Esophagus squamous epithelium (tissue), 5 donors: ENCODE results near the gene DLG3. TPM values are rescaled to one million over a fixed set of nuclear protein-coding genes. Genes with fewer than 3 reads are reported as not detected.

ENCODE experiments used
- DNase-seq: peaks from one replicate; lab custom pipeline; 2025; lab: John Stamatoyannopoulos, UW
- H3K27ac ChIP-seq, 4 donors: fragments of 200-600 bp; sonication (generic); one replicate each; pipeline ENCODE4 v1.5.1; 2016 to 2019; ENCODE audit warnings: mild to moderate bottlenecking in 1 of 4
- H3K27me3 ChIP-seq, 4 donors: fragments of 200-600 bp; sonication (generic); 1 replicate in 3 of 4; 2 replicates in 1 of 4; pipeline versions ENCODE4 v1.5.1 to v1.6.0; 2017 to 2021; ENCODE audit warnings: antibody characterized with exemption in 1 of 4
- H3K36me3 ChIP-seq, 3 donors: fragments of 200-600 bp; sonication (generic); one replicate each; pipeline ENCODE4 v1.5.1; 2016 to 2019
- H3K4me1 ChIP-seq, 3 donors: fragments of 200-600 bp; sonication (generic); one replicate each; pipeline ENCODE4 v1.5.1; 2017 to 2019
- H3K4me3 ChIP-seq, 4 donors: fragments of 200-600 bp; sonication (generic); 1 replicate in 3 of 4; 2 replicates in 1 of 4; pipeline ENCODE4 v1.5.1; 2016 to 2019; ENCODE audit warnings: mild to moderate bottlenecking in 2 of 4, moderate library complexity in 1 of 4
- H3K9me3 ChIP-seq, 3 donors: fragments of 200-600 bp; sonication (generic); one replicate each; pipeline ENCODE4 v1.5.1; 2016 to 2019
- CTCF ChIP-seq, 6 experiments: fragments of 450-650 bp in 4 of 6; fragments of 200-600 bp in 2 of 6; sonication (generic) in 2 of 6; IDR thresholded peaks; one replicate each; pipeline ENCODE4 v1.5.1; 2016 to 2019; ENCODE audit warnings: antibody characterized with exemption in 6 of 6, mild to moderate bottlenecking in 4 of 6, moderate library complexity in 4 of 6
- POLR2A ChIP-seq, 4 donors: fragments of 450-650 bp; IDR thresholded peaks; one replicate each; pipeline ENCODE4 v1.6.1; 2017; ENCODE audit warnings: antibody characterized with exemption in 4 of 4, mild to moderate bottlenecking in 4 of 4, moderate library complexity in 3 of 4
- WGBS, 2 donors: methylation state at CpG; one replicate each; pipeline ENCODE4 v1.1.5; 2018; 5-methylcytosine and 5-hydroxymethylcytosine counted together
- intact Hi-C: fragments of 100-400 bp; cut with DNase I; formaldehyde crosslinking; loops from one replicate; pipeline ENCODE4 v1.15.0; 2022
- total RNA-seq, 4 donors: library from RNA; depleted of rRNA; stranded (reverse); fragments of >200 nt; gene quantifications; one replicate each; pipeline ENCODE4 v1.1.0, GENCODE V29; 2016
- donor health status: DM: yes; HTN: yes; CAD: no.

Gene DLG3
- total RNA-seq, 4 donors from 2014 or later = 20.8 to 36.7 (median 28.3) TPM

DNA sequence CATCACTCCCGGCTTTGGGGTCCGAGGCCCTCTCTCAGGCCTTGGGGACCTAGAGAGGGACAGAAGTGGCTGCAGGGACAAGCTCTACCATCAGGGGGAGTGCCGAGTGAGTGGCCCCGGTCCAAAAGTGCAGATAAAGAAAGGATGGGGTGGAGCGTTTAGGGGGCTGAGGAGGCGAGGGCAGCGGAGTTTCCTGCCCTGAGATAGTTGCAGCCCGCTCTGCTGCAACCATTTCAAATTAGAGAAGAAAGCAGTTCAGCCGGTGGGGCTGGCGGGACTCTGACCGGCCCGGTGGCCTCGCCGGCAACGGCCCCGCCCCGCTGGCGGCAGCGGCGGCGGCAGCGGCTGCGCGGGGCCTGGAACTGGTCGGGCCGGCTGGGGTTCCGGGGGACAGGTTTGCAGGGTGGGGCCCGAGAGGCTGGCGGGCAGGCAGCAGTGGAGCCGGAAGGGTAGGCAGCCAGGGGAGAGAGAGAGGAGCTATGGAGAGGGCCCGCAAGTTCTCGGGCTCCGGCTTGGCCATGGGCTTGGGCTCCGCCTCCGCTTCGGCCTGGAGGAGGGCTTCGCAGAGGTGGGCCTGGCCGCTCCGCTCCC, 7.6 kb downstream of the DLG3 start:
- Histone ChIP-seq H3K4me3 (peak overlapping the region; percentile 49 to 67 (median 56)), H3K9me3 (no peaks in the 10 kb centered on the region), H3K27ac (peak overlapping the region; percentile 78 to 89 (median 88)), H3K27me3 (no peaks in the 10 kb centered on the region), H3K36me3 (no peaks in the 10 kb centered on the region), H3K4me1 (peaks cover 0 to 51% (median 3%) of the 10 kb centered on the region in 3 donors)
- peak; percentile 20 to 65 (median 60) for TF ChIP-seq CTCF (IDR thresholded peaks at IDR 0.05)
- TF ChIP-seq POLR2A (IDR thresholded peaks at IDR 0.05) = peak in 1 of 4 donors; percentile 24
- 0 to 38% methylated on average over 16 to 20 of the region's 39 CpGs for WGBS, 2 donors
- DNase-seq = no peak
- intact Hi-C loops = loop anchor here (10.0 kb wide), 1 partner anchor 103 kb away; no protein-coding TSS in a partner anchor

GRCh38 chrX:70453024-70453618, 8.5 kb downstream of the DLG3 start:
- peak overlapping the region; percentile 49 to 67 (median 56) for H3K4me3 ChIP-seq
- DNase-seq = no peak
- no peaks in the 10 kb centered on the region for H3K27me3 ChIP-seq
- TF ChIP-seq POLR2A (IDR thresholded peaks at IDR 0.05) (no peak), CTCF (IDR thresholded peaks at IDR 0.05) (no peak)
- H3K36me3 ChIP-seq = no peaks in the 10 kb centered on the region
- no peaks in the 10 kb centered on the region for H3K9me3 ChIP-seq
- peaks cover 0 to 51% (median 3%) of the 10 kb centered on the region in 3 donors for H3K4me1 ChIP-seq
- intact Hi-C loops = loop anchor here (10.0 kb wide), 1 partner anchor 102 kb away; no protein-coding TSS in a partner anchor
- peak overlapping the region; percentile 78 to 89 (median 88) for H3K27ac ChIP-seq
- 10 to 25% methylated on average over 2 to 5 of the region's 5 CpGs for WGBS, 2 donors

- intact Hi-C loops = loop anchor here (10.0 kb wide), 1 partner anchor 100 kb away; no protein-coding TSS in a partner anchor
- no peak for DNase-seq
- Histone ChIP-seq H3K27ac (peak overlapping the region; percentile 77 to 88 (median 86)), H3K4me1 (peaks cover 0 to 51% (median 3%) of the 10 kb centered on the region in 3 donors), H3K4me3 (peak overlapping the region; percentile 37 to 69 (median 56)), H3K9me3 (no peaks in the 10 kb centered on the region), H3K36me3 (no peaks in the 10 kb centered on the region), H3K27me3 (no peaks in the 10 kb centered on the region)
- peak; percentile 27 to 85 (median 79) for TF ChIP-seq CTCF (IDR thresholded peaks at IDR 0.05)
- no peak for TF ChIP-seq POLR2A (IDR thresholded peaks at IDR 0.05)
- 6 to 35% methylated on average over 7 to 9 of the region's 48 CpGs for WGBS, 2 donors
These were observed 10.1 kb downstream of the DLG3 start for GRCh38 chrX:70454441-70455365.

- H3K36me3 ChIP-seq = peaks cover 0 to 5% (median 0%) of the 10 kb centered on the region in 3 donors
- intact Hi-C loops = loop anchor here (10.0 kb wide), 1 partner anchor 99 kb away; no protein-coding TSS in a partner anchor
- no peak for TF ChIP-seq CTCF (IDR thresholded peaks at IDR 0.05)
- TF ChIP-seq POLR2A (IDR thresholded peaks at IDR 0.05) = no peak
- WGBS, 2 donors = 0 to 40% methylated on average over 9 to 22 of the region's 32 CpGs
- H3K4me3 ChIP-seq = peak overlapping the region; percentile 37 to 69 (median 56)
- no peaks in the 10 kb centered on the region for H3K27me3 ChIP-seq
- no peak for DNase-seq
- H3K27ac ChIP-seq = peak overlapping the region; percentile 77 to 88 (median 86)
- no peaks in the 10 kb centered on the region for H3K9me3 ChIP-seq
- H3K4me1 ChIP-seq = peaks cover 0 to 51% (median 3%) of the 10 kb centered on the region in 3 donors
These were observed 10.9 kb downstream of the DLG3 start for GRCh38 chrX:70455366-70456202.
